Neutrophil (primary cell): ENCODE measurements around the gene CDH13.

Experiments
- H3K27ac ChIP-seq: fragments of 200-600 bp; sonication (generic); 2 replicates; pipeline ENCODE4 v1.5.1; 2016; ENCODE audit warnings: mild to moderate bottlenecking, moderate library complexity
- H3K27me3 ChIP-seq: fragments of 200-600 bp; sonication (generic); 2 replicates; pipeline ENCODE4 v1.6.0; 2016; ENCODE audit warnings: mild to moderate bottlenecking
- H3K36me3 ChIP-seq: fragments of 200-600 bp; sonication (generic); 2 replicates; pipeline ENCODE4 v1.5.1; 2017
- H3K4me1 ChIP-seq, 2 experiments: fragments of 200-600 bp in 1 of 2; sonication (generic) in 1 of 2; 1 replicate in 1 of 2; 2 replicates in 1 of 2; pipeline versions ENCODE4 v1.5.1 to v1.6.1; 2013 to 2016; ENCODE audit warnings: low read depth in 1 of 2, low read length in 1 of 2, mild to moderate bottlenecking in 1 of 2, moderate library complexity in 1 of 2; ENCODE audit not compliant: control insufficient read depth in 1 of 2, insufficient read depth in 1 of 2
- H3K4me3 ChIP-seq, 2 experiments: fragments of 200-600 bp in 1 of 2; sonication (generic) in 1 of 2; 1 replicate in 1 of 2; 2 replicates in 1 of 2; pipeline ENCODE4 v1.5.1; 2013 to 2016; ENCODE audit warnings: low read depth in 1 of 2, low read length in 1 of 2, mild to moderate bottlenecking in 1 of 2, moderate library complexity in 1 of 2
- H3K9me3 ChIP-seq: fragments of 200-600 bp; sonication (generic); 2 replicates; pipeline ENCODE4 v1.5.1; 2016
- TF ChIP-seq, protein P1 (sequence below): fragments of 200-600 bp; sonication (generic); IDR thresholded peaks from 2 replicates; pipeline ENCODE4 v1.5.1; 2016; ENCODE audit warnings: antibody characterized with exemption

Gene CDH13

DNA sequence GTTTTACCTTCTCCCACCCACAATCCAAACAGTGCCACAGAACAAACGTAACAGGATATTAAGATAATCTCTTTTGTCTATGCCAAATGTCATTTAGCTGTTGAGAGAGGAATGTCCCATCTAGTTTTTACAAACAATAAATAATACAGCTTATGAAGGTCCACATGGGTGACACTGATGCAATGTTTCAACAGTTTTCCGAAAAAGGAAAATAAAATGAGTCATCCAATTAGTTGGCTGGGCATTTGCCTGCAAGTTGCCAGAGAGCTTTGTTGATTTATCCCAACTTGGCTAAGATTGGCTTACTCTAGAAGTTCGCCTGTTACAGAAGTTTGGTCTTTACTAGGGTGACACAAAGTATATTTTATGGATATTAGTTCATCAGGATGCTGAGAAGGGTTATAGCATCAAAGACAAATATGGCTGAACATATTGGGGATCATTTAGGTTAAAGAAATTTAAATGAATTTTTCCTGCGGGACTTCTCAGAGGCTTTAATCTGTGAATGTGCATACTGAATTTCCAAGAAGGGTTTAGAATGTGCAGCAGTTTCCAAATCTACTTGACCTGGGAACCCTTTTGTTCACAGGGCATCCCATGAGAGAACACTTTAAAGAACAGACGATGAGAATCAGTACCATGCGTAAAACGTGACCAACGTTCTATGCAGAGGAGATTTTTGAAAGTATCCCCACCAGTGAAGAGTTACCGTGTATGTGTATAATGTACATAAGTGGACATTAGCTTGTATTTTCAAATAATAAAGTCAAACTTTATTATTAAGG is 73.1 kb downstream of the CDH13 start:
- Histone ChIP-seq H3K4me1 (no peaks in the 10 kb centered on the region), H3K27ac (no peak overlapping the region), H3K9me3 (no peaks in the 10 kb centered on the region), H3K4me3 (no peak overlapping the region), H3K36me3 (no peaks in the 10 kb centered on the region), H3K27me3 (no peaks in the 10 kb centered on the region)
- TF ChIP-seq, protein P1, sequence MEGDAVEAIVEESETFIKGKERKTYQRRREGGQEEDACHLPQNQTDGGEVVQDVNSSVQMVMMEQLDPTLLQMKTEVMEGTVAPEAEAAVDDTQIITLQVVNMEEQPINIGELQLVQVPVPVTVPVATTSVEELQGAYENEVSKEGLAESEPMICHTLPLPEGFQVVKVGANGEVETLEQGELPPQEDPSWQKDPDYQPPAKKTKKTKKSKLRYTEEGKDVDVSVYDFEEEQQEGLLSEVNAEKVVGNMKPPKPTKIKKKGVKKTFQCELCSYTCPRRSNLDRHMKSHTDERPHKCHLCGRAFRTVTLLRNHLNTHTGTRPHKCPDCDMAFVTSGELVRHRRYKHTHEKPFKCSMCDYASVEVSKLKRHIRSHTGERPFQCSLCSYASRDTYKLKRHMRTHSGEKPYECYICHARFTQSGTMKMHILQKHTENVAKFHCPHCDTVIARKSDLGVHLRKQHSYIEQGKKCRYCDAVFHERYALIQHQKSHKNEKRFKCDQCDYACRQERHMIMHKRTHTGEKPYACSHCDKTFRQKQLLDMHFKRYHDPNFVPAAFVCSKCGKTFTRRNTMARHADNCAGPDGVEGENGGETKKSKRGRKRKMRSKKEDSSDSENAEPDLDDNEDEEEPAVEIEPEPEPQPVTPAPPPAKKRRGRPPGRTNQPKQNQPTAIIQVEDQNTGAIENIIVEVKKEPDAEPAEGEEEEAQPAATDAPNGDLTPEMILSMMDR = no peak

DNA sequence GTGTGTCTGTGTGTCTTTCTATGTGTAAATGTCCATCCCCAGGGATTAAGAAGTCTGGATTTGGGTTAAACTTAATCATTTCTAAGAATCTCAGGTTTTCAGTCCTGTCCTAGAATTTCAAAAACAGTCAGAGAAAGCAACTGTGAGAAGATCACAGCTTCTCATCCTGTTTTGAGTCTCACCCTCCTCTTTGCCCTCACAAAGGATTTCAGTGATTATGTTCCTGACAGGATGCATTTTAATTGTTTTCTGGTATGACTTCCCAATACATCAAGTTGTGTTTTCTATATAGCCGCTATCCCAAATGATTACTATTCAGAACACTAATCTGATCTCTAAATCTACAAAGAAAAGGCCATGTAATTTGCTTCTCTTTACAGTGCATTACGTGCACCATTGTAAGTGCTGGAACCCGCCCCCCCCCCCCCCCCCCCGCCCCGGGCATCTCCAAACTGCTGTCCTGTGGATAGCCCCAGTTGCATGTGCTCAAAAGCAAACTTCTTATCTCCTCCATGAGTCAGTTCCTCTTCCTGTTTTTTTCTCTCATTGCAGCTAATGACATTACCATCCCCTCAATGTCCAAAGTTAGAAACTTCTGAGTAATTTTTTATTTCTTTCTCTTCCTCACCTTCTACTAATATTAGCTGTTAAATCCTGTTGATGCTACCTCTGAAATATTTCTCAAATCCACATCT is 73.9 kb downstream of the CDH13 start:
- Histone ChIP-seq H3K36me3 (no peaks in the 10 kb centered on the region), H3K9me3 (no peaks in the 10 kb centered on the region), H3K4me1 (no peaks in the 10 kb centered on the region), H3K27ac (no peak overlapping the region), H3K27me3 (no peaks in the 10 kb centered on the region), H3K4me3 (no peak overlapping the region)
- TF ChIP-seq, protein P1 = no peak

DNA sequence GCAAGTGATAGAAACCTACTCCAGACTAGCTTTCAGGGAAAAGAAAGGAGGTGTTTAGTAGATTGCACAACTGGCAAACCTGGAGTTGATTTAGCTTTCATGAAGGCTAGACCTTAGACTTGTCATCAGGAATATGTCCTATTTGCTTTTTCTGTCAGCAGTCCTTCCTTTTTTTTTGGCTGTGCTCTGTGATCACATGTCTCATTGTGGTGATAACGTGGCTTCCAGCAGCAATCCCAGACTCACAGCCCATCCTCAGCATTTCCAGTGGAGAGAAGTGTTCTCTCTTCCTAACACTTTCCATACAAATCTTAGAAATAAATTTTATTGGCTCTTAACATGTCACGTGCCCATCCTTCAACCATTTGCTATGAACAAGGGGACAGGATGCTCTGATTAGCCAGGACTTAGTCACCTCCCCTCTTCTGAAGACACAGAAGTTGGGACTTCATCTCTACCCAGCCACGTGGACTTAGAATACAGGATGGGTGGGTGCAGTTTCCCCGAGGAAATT is 74.7 kb downstream of the CDH13 start:
- H3K9me3 ChIP-seq = no peaks in the 10 kb centered on the region
- H3K4me1 ChIP-seq = no peaks in the 10 kb centered on the region
- H3K27me3 ChIP-seq = no peaks in the 10 kb centered on the region
- no peak overlapping the region for H3K4me3 ChIP-seq
- no peak overlapping the region for H3K27ac ChIP-seq
- TF ChIP-seq, protein P1 = no peak
- H3K36me3 ChIP-seq = no peaks in the 10 kb centered on the region

DNA sequence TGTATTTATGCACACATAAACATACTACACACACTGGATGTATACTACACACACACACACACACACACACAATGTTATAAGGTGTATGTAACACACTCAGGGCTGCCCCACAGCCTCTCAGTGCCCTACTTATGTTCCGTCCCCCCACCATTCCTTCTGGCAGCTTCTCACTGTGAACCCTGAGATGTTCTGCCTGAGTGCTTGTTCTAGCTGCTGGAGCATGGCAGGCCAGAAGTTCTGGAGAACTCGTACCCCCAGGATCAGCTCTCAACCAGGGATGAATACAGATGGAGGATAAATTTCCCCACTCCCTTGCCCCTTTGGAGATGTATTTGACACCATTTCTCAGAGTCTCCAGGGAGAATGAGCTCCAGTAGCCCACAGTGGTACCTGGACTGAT is 76.4 kb downstream of the CDH13 start:
- H3K4me1 ChIP-seq = no peaks in the 10 kb centered on the region
- H3K36me3 ChIP-seq = no peaks in the 10 kb centered on the region
- TF ChIP-seq, protein P1 = no peak

DNA sequence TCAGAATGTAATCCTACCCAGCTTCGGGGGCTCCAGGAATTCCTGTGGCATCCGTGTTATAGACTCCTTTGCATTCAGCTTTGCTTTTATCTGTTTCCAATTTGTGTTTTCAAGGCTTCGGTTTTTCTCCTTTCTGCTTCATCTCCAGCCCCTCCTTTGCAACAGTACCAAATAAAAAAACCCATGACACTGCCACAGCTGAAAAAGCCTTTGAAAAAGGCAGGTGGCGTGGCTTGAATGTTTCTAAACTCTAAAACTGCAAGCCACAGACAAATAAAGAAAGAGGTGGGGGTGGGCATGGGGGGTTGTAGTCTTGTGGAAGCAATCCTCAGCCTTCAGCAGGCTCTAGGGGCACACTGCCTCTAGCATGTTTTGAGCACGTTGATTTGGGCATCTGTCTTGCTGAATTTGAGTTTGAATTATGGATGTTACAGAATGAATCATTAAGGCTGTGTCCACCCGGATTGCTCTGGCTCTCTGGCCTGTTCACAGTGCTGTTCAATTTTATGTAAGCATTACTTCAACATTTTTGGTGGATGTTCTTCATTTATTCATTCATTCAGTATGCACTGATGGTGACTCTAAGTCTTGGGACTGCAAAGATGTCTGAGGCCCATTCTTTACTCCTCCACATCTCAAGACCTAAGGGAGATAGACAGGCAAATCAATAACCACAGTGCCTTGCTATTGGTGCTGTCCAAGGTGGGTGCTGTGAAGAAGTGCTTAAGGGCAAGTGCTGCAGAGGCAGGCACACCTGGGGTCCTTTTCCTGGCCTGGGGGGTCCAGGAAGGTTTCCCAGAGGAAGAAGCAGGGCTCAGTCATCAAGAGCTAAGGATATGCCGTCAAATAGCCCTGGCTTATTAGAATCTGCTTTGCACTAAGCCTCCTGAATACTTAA is 77.4 kb downstream of the CDH13 start:
- TF ChIP-seq, protein P1 = no peak
- H3K4me3 ChIP-seq = no peak overlapping the region
- H3K9me3 ChIP-seq = no peaks in the 10 kb centered on the region
- no peaks in the 10 kb centered on the region for H3K36me3 ChIP-seq
- no peak overlapping the region for H3K27ac ChIP-seq
- H3K4me1 ChIP-seq = no peaks in the 10 kb centered on the region
- no peaks in the 10 kb centered on the region for H3K27me3 ChIP-seq

More for the DNA sequence above, 76.4 kb downstream of the CDH13 start:
- no peaks in the 10 kb centered on the region for H3K27me3 ChIP-seq
- no peaks in the 10 kb centered on the region for H3K9me3 ChIP-seq
- H3K4me3 ChIP-seq = no peak overlapping the region
- no peak overlapping the region for H3K27ac ChIP-seq
